ENCODE measurements around the gene TMCC3.

DNA sequence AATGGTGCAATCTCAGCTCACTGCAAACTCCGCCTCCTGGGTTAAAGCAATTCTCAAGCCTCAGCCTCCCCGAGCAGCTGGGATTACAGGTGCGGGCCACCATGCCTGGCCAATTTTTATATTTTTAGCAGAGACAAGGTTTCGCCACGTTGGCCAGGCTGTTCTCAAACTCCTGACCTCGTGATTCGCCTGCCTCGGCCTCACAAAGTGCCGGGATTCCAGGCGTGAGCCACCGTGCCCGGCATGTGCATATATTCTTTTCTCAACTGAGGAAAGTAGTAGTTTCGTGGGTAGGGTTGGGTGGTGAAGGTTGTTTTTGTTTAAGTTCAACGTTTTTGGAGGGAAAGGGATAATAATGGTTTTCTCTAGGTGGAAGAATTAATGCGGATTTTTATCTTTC, 96.5 kb downstream of the TMCC3 start:
- TF ChIP-seq, protein P1, sequence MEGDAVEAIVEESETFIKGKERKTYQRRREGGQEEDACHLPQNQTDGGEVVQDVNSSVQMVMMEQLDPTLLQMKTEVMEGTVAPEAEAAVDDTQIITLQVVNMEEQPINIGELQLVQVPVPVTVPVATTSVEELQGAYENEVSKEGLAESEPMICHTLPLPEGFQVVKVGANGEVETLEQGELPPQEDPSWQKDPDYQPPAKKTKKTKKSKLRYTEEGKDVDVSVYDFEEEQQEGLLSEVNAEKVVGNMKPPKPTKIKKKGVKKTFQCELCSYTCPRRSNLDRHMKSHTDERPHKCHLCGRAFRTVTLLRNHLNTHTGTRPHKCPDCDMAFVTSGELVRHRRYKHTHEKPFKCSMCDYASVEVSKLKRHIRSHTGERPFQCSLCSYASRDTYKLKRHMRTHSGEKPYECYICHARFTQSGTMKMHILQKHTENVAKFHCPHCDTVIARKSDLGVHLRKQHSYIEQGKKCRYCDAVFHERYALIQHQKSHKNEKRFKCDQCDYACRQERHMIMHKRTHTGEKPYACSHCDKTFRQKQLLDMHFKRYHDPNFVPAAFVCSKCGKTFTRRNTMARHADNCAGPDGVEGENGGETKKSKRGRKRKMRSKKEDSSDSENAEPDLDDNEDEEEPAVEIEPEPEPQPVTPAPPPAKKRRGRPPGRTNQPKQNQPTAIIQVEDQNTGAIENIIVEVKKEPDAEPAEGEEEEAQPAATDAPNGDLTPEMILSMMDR (conservative IDR thresholded peaks at IDR 0.05; ENCODE audit: low read depth, low read length): no peak
- no peak for TF ChIP-seq EZH2 (IDR thresholded peaks at IDR 0.05; ENCODE audit: borderline replicate concordance, low read depth, low read length, poor library complexity, severe bottlenecking)
